ENCODE results near the gene TRABD2A.
"Not testable (repeated sequence)": the region's sequence is repeated elsewhere in the genome, so short reads cannot be mapped to it uniquely, and the experiment has no call there.

The TRABD2A gene, protein sequence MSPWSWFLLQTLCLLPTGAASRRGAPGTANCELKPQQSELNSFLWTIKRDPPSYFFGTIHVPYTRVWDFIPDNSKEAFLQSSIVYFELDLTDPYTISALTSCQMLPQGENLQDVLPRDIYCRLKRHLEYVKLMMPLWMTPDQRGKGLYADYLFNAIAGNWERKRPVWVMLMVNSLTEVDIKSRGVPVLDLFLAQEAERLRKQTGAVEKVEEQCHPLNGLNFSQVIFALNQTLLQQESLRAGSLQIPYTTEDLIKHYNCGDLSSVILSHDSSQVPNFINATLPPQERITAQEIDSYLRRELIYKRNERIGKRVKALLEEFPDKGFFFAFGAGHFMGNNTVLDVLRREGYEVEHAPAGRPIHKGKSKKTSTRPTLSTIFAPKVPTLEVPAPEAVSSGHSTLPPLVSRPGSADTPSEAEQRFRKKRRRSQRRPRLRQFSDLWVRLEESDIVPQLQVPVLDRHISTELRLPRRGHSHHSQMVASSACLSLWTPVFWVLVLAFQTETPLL

DNA sequence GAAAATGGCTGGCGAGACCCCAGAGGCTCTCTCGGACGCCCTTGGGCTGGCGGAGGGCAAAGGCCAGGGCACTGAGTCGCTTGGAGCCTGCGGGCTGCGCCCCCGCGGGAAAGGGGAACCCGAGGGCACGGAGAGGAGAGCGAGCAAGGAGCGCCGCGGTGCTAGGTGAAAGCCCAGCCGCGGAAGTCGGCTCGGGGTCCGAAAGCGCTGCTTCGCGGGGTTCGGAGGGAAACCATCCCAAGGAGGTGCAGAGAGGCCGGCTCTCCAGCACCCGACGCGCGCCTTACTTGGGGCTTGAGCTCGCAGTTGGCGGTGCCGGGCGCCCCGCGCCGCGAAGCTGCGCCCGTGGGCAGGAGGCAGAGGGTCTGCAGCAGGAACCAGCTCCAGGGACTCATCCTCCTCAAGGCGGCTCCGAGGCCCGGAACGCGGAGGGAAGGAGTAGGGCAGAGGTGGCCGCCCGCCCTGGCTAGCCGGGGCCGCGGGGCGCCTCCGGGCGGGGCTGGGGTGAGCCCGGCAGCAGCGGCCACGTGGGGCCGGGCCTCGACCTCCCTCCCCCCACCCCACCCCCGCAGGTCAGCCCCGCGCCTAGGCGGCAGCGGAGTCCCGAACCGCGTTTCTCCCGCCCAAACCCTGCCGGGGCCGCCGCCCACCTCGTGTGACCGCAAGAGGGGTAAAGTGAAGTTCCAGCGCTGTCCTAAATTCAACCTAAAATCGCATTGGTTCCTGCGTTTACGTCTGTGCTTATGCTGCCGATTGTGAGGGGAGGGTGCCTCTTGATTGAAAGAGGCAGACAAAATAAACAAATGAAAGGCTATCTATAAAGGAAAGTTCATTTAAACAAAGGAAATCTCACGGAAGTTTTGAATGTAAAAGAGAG lies at the start of gene TRABD2A:
TSS of gene TRABD2A (minus strand) at position 440 of the 877 bp plus-strand sequence. CDS start at position 395, 45 bp downstream.
- no peak for DNase-seq

DNA sequence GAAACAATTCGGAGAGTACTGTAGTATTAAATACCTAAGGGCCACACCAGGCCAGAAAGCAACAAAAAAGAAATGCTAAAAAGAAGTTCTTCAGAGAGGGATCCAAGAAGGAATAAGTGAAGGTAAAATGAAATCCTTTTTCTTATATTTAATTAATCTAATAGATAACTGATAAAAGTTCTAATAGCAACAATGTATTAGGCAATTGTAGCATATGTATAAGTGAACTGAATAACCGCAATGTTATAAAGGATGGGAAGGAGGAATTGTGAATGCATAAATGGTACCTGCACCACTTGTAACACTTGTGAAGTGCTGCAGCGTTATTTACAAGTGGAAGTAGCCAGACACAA lies 46.4 kb upstream of the TRABD2A start:
- DNase-seq: no peak

- peak; percentile 87 for DNase-seq
These were observed 45.0 kb upstream of the TRABD2A start for GRCh38 chr2:84925724-84926376.

DNA sequence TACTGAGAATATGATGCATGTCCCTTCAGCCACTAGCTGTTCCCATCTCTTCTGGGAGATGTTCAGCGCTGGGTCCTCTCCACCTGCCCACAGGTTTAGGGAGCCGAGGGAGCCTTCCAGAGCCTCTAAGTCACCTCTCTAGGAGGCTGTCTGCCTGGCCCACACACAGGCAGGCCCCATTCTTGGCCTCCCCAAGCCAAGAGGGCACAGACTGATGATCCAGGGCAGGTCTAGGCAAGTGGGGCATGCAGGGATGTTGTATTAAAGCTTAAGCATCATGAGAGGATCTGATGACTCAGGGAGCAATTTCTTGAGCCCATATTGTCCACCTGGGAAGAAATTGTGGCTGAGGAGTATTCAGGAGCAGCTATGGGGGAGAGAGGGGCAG lies 44.4 kb upstream of the TRABD2A start:
- DNase-seq: no peak

DNA sequence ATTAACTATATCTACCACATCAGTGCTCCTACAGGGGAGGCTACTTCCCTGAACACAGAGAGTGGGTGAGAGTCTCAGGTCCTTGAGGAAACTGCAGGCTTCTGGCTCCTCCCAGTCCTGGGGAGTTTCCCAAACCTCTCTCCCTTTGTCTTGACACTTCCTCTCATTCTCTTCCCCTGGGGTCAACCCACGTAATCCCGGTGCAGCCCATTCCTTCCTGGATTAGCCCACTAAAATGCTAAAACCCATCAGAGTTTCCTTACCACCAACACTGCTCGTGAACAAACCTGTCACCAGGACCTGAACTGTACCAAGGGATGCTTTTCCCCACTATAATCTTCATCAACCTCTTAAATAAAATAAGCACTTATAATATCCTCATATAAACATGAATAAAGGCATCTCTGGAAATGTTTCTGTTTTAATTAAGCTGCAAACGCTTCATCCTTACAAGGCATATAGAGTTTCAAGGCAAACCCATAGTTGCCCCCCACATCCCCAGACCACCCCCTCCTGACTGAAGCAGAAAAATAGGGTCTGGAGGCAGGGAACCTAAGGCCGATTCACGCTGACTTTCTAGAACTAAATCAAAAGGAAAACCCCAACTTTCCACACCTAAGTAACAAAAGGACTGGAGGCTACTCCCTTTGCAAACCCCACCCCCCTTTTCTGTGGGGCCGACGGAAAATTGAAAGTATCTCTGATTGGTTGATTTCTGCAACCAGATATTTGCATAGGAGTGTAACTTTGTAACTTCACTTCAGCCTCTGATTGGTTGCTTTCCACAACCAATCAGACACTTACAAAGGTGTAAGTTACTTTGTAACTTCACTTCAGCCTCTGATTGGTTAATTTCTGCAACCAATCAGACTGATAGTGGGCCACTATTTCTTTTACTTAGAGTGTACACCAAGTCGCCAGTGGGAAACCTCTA lies 43.6 kb upstream of the TRABD2A start:
- DNase-seq: no peak

DNA sequence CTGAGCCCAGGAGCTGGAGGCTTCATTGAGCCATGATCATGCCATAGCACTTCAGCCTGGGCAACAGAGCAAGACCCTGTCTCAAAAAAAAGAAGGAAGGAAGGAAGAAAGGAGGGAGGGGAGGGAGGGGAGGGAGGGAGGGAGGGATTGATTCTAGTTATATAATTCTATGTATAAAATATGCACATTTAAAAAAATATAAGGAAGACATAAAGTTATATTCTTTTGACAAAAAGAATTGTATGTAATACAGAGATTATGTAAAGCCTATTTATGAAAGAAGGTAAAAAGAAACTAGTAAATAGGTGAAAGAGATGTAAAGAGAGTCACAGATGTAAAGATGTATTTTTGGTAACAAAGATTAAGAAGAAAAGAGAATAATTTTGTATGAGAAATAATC lies 42.1 kb upstream of the TRABD2A start:
- DNase-seq: no peak

DNA sequence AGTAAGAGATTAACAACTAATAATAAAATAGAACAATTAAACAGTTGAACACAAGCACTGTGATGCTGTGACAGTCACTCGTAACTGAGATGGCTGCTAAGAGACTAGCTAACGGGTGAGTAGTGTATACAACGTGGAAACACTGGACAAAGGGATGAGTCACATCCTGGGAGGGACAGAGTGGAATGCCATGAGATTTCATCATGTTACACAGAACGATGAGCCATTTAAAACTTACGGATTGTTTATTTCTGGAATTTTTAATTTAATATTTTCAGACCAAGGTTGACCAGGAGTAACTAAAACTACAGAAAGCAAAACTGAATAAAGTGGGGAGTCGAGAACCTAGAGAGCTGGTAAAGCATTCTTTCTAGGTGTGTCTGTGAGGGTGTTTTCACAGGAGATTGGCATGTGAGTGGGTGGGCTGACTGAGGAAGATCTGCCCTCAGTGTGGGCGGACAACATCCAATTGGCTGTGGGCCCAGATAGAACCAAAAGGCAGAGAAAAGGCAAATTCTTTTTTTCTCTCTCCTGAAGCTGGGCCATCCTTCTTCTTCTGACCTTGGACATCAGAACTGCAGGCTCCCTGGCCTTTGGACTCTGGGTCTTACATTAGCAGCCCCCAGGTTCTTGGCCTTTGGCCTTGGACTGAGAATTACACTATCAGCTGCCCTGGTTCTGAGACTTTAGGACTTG lies 39.1 kb upstream of the TRABD2A start:
- no peak for DNase-seq

GRCh38 chr2:84918430-84918829 lies 37.5 kb upstream of the TRABD2A start:
- no peak for DNase-seq

GRCh38 chr2:84917821-84918220 lies 36.9 kb upstream of the TRABD2A start:
- DNase-seq: not testable (repeated sequence)

- not testable (repeated sequence) for DNase-seq
These were observed 34.8 kb upstream of the TRABD2A start for GRCh38 chr2:84915675-84916074.

GRCh38 chr2:84914334-84914733 lies 33.5 kb upstream of the TRABD2A start:
- DNase-seq: no peak

DNA sequence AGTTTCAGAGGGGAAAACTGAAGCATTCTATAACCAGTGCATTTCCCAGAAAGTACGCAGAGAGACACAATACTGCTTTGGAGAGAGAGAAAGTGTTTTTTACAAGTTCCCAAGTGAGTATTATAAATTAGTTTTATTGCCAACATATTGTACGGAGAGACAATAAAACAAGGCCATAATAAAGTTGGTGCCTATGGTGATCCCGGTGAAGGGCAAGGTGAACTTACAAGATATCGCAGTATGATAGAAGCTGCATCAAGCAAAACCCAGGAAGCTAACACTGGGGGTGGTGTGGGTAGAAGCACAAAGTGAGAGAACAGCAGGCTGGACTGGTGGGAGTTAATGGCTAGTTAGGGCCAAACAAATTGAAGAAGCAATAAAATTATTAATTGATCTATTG lies 32.1 kb upstream of the TRABD2A start:
- no peak for DNase-seq

DNA sequence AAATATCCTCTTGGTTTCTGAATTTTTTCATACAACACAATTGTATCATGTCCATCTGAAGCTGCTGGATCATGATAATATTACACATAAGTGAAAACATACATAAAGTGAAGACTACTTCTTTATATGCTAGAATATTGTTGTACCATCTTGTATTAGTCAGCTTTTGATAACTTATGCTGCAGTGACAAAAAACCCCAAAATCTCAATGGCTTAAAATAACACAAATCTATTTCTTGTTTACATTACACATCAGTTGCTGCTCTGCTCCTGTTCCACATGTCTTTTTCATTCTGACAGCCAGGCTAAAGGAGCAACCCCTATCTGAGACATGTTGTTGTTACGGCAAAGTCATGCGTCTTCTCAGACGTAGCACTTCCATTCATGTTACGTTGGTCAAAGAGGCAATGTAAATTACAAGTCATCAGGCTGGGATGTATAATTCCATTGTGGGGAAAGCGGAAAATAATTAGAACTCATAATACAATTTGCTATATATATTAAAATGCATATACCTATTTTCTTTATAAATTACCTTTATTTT lies 30.3 kb upstream of the TRABD2A start:
- no peak for DNase-seq

- no peak for DNase-seq
These were observed 28.2 kb upstream of the TRABD2A start for GRCh38 chr2:84908948-84909713.

GRCh38 chr2:84906900-84907714 lies 26.2 kb upstream of the TRABD2A start:
- peak; percentile 33 for DNase-seq

GRCh38 chr2:84906108-84906899 lies 25.4 kb upstream of the TRABD2A start:
- peak; percentile 32 for DNase-seq

DNA sequence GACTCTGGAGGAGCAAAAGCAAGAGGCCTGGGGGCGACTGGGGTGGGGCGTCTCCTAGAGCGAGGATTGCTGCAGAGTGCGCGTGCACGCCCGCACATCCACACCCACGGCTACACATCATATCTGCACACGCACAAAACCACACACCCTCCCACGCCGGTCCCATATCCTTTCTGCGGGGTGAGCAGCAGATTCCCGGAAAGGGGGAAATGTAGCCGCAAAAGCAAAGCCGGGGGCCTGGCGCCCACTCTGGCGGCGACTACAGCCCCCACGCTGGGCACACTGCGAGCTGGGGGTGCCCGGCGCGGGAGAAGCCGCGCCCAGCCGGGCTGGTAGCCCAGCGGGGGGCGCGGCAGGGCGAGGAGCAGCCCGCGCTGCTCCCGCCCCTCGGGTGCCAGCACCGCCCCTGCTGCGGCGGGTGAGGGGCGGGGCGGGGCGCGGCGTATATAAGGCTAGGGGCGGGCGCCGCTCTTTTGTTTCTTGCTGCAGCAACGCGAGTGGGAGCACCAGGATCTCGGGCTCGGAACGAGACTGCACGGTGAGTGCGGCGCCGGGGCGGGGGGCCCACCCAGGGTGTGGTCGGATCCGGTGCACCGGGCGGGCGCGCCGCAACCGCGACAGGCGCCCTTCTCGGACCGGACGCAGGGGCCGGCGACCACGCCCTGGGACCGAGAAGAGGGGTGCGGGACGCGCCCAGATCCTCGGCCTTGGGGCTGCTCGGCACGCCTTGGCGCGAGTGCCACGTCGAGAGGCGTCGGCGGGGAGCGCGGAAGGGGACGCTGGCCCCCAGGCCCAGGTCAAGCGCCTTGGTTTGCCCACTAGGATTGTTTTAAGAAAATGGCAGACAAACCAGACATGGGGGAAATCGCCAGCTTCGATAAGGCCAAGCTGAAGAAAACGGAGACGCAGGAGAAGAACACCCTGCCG lies 24.6 kb upstream of the TRABD2A start, which contains the start of gene TMSB10:
TSS of gene TMSB10 (plus strand) at position 476 of the 927 bp plus-strand sequence.
- peak; percentile 71 for DNase-seq
